Smooth muscle cell (in vitro differentiated cells): ENCODE results near the gene RASL11A. TPM values are rescaled to one million over a fixed set of nuclear protein-coding genes. Genes with fewer than 3 reads are reported as not detected.

ENCODE experiments used
- DNase-seq: peaks from one replicate; lab custom pipeline; 2025; ENCODE audit not compliant: unreplicated experiment; lab: John Stamatoyannopoulos, UW
- H2AFZ ChIP-seq: fragments of 200-600 bp; sonication (generic); 2 replicates; pipeline ENCODE4 v1.6.0; 2016; ENCODE audit warnings: antibody characterized with exemption, low read depth, mild to moderate bottlenecking
- H3F3A ChIP-seq: fragments of 200-600 bp; sonication (generic); 2 replicates; pipeline ENCODE4 v1.6.0; 2017; ENCODE audit warnings: antibody characterized with exemption, low read depth
- H3K27ac ChIP-seq: fragments of 200-600 bp; sonication (generic); 2 replicates; pipeline ENCODE4 v1.5.1; 2016; ENCODE audit warnings: low read depth, mild to moderate bottlenecking
- H3K27me3 ChIP-seq: fragments of 200-600 bp; sonication (generic); 2 replicates; pipeline ENCODE4 v1.6.1; 2016; ENCODE audit warnings: low read depth, mild to moderate bottlenecking
- H3K36me3 ChIP-seq: fragments of 200-600 bp; sonication (generic); 2 replicates; pipeline ENCODE4 v1.5.1; 2016; ENCODE audit warnings: low read depth
- H3K4me1 ChIP-seq: fragments of 200-600 bp; sonication (generic); 2 replicates; pipeline ENCODE4 v1.5.1; 2016; ENCODE audit warnings: low read depth
- H3K4me2 ChIP-seq: fragments of 200-600 bp; sonication (generic); 2 replicates; pipeline ENCODE4 v1.6.0; 2016; ENCODE audit warnings: mild to moderate bottlenecking
- H3K4me3 ChIP-seq: fragments of 200-600 bp; sonication (generic); 2 replicates; pipeline ENCODE4 v1.5.1; 2016; ENCODE audit warnings: mild to moderate bottlenecking
- H3K79me2 ChIP-seq: fragments of 200-600 bp; sonication (generic); 2 replicates; pipeline ENCODE4 v1.6.0; 2016; ENCODE audit warnings: low read depth, mild to moderate bottlenecking
- H3K9ac ChIP-seq: fragments of 200-600 bp; sonication (generic); 2 replicates; pipeline ENCODE4 v1.6.0; 2016; ENCODE audit warnings: low read depth
- H3K9me3 ChIP-seq: fragments of 200-600 bp; sonication (generic); replicated peaks from 2 replicates; pipeline ENCODE4 v1.5.1; 2016; ENCODE audit warnings: low read depth
- H4K20me1 ChIP-seq: fragments of 200-600 bp; sonication (generic); 2 replicates; pipeline ENCODE4 v1.6.0; 2016; ENCODE audit warnings: low read depth
- WGBS: methylation state at CpG from one replicate; pipeline ENCODE4 v1.1.7; 2016; ENCODE audit warnings: low lambda C conversion rate; 5-methylcytosine and 5-hydroxymethylcytosine counted together
- polyA plus RNA-seq: library from polyadenylated mRNA; unstranded; fragments of >200 nt; fragmentation: Nextera tagmentation; extraction: Ambion mirVana; gene quantifications from 2 replicates; pipeline ENCODE4 v1.2.1, GENCODE V29; 2016
- total RNA-seq: library from RNA; depleted of rRNA; stranded (reverse); fragments of >200 nt; gene quantifications from 2 replicates; pipeline ENCODE4 v1.2.3, GENCODE V29; 2014
- TF ChIP-seq, protein P1 (sequence below): fragments of 200-600 bp; sonication (generic); IDR thresholded peaks from 2 replicates; pipeline ENCODE4 v1.5.1; 2017; ENCODE audit warnings: borderline replicate concordance, mild to moderate bottlenecking, antibody characterized with exemption; ENCODE audit not compliant: insufficient read depth, poor library complexity, severe bottlenecking

Gene RASL11A
- total and polyA plus RNA-seq, 2 experiments from 2014 or later = 0.30 to 1.9 TPM

DNA sequence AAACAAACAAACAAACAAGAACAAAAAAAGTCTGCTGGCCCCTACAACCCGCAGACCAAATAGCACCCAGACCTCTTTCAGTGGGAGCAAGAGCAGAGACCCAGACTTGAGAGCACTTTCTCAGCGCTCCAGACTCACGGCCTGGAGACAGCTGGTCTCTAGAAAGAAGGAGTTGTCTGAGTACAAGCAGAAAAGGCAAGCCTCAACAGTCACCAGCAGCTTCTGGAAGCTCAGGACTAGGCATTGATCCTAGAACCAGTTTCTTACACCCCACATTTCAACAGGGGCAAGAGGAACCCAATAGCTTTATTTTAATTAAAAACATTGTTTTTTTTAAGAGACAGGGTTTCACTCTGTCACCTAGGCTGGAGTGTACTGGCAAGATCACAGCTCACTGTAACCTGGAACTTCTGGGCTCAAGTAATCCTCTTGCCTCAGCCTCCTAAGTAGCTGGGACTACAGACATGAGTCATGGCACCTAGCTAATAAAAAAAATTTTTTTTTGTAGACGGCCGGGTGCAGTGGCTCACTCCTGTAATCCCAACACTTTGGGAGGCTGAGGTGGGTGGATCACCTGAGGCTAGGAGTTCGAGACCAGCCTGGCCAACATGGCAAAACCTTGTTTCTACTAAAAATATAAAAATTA, 30.4 kb downstream of the RASL11A start:
- Histone ChIP-seq H3K79me2 (no peaks in the 10 kb centered on the region), H3F3A (no peaks in the 10 kb centered on the region), H3K36me3 (no peaks in the 10 kb centered on the region), H3K4me1 (no peaks in the 10 kb centered on the region), H2AFZ (no peak overlapping the region), H3K27ac (no peak overlapping the region), H4K20me1 (no peaks in the 10 kb centered on the region), H3K4me3 (no peak overlapping the region), H3K4me2 (no peak overlapping the region), H3K9me3 (no peaks in the 10 kb centered on the region), H3K9ac (no peak overlapping the region), H3K27me3 (peaks cover 25% of the 10 kb centered on the region)
- TF ChIP-seq, protein P1, sequence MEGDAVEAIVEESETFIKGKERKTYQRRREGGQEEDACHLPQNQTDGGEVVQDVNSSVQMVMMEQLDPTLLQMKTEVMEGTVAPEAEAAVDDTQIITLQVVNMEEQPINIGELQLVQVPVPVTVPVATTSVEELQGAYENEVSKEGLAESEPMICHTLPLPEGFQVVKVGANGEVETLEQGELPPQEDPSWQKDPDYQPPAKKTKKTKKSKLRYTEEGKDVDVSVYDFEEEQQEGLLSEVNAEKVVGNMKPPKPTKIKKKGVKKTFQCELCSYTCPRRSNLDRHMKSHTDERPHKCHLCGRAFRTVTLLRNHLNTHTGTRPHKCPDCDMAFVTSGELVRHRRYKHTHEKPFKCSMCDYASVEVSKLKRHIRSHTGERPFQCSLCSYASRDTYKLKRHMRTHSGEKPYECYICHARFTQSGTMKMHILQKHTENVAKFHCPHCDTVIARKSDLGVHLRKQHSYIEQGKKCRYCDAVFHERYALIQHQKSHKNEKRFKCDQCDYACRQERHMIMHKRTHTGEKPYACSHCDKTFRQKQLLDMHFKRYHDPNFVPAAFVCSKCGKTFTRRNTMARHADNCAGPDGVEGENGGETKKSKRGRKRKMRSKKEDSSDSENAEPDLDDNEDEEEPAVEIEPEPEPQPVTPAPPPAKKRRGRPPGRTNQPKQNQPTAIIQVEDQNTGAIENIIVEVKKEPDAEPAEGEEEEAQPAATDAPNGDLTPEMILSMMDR = no peak
- DNase-seq = no peak
- WGBS = 77% methylated on average over 6 of the region's 6 CpGs

DNA sequence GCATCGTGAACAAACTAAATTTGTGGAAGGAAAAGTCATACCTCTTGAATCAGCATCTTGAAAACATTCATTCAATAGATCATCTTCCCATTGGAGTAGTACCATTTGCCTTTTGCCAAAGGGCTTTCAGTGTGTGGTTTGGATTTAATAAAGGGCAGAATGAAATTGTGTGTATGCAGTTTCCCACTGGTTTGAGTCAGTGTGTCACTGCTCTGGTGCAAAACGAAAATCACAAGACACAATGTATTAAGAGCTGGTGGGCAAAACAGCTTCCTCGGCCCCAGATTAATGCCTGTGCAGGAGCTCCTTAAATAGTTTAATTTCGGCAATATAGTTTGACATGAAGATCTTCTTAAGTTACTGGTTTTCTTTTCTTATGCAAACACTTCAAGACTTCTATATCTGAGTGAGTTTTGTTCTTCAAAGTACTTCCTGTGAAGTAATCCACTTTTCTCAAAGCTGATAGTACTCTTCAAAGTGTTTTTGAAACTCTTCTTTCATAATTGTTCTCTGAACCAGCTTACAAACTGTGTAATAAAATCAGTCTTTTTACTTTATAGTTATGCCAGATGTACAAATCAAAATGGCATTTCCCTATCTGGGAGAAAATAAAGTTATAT, 32.1 kb downstream of the RASL11A start:
- H3K36me3 ChIP-seq = no peaks in the 10 kb centered on the region
- TF ChIP-seq, protein P1 = no peak
- H4K20me1 ChIP-seq = no peaks in the 10 kb centered on the region
- DNase-seq = no peak
- no peak overlapping the region for H3K4me2 ChIP-seq
- no peaks in the 10 kb centered on the region for H3K4me1 ChIP-seq
- no peak overlapping the region for H3K4me3 ChIP-seq
- no peaks in the 10 kb centered on the region for H3K79me2 ChIP-seq
- peaks cover 11% of the 10 kb centered on the region for H3K27me3 ChIP-seq
- no peak overlapping the region for H3K27ac ChIP-seq
- no peaks in the 10 kb centered on the region for H3F3A ChIP-seq
- H3K9me3 ChIP-seq = no peaks in the 10 kb centered on the region
- H2AFZ ChIP-seq = no peak overlapping the region
- no peak overlapping the region for H3K9ac ChIP-seq
- 68% methylated on average over 4 of the region's 4 CpGs for WGBS

DNA sequence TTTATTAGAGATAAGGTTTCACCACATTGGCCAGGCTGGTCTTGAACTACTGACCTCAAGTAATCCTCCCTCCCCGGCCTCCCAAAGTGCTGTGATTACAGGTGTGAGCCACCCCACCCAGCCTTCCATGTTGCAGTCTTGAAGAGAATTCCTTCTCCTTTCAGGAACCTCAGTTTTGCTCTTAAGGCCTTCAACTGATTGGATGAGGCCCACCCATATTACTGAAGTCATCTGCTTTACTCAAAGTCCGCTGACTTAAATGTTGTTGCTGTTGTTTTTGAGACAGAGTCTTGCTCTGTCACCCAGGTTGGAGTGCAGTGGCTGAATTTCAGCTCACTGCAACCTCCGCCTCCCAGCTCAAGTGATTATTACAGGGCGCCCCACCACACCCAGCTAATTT, 33.5 kb downstream of the RASL11A start:
- no peaks in the 10 kb centered on the region for H3K4me1 ChIP-seq
- TF ChIP-seq, protein P1 = no peak
- H3K27ac ChIP-seq = no peak overlapping the region
- no peak for DNase-seq
- WGBS = 97% methylated on average over 4 of the region's 4 CpGs
- H2AFZ ChIP-seq = no peak overlapping the region
- H3K9me3 ChIP-seq = no peaks in the 10 kb centered on the region
- H4K20me1 ChIP-seq = no peaks in the 10 kb centered on the region
- no peak overlapping the region for H3K4me3 ChIP-seq
- no peaks in the 10 kb centered on the region for H3F3A ChIP-seq
- H3K4me2 ChIP-seq = no peak overlapping the region
- H3K36me3 ChIP-seq = no peaks in the 10 kb centered on the region
- no peaks in the 10 kb centered on the region for H3K79me2 ChIP-seq
- H3K9ac ChIP-seq = no peak overlapping the region
- H3K27me3 ChIP-seq = no peaks in the 10 kb centered on the region

DNA sequence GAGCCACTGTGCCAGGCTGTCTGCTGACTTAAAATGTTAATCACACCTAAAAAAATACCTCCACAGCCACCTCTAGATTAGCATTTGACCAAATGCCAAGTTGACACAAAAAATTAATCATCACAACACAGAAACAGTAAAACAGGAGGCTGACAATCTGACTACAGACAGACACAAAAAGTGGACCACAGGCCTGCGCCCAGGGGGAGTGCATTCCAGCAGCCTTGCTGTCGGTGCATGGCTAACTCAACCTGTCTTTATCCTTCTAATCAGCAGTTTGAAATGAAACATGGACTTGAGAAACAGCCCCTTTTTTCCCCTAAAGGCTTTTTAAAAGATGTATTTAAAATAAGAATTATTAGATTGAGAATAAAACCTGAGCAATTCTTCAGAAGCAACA, 34.0 kb downstream of the RASL11A start:
- Histone ChIP-seq H3K9me3 (no peaks in the 10 kb centered on the region), H3K79me2 (no peaks in the 10 kb centered on the region), H3K27me3 (no peaks in the 10 kb centered on the region), H3K9ac (no peak overlapping the region), H3K36me3 (no peaks in the 10 kb centered on the region), H3K4me1 (no peaks in the 10 kb centered on the region), H3K4me2 (no peak overlapping the region), H3K27ac (no peak overlapping the region), H2AFZ (no peak overlapping the region), H3F3A (no peaks in the 10 kb centered on the region), H4K20me1 (no peaks in the 10 kb centered on the region), H3K4me3 (no peak overlapping the region)
- TF ChIP-seq, protein P1 = no peak
- DNase-seq = no peak
- 74% methylated on average over 2 of the region's 2 CpGs for WGBS
